Adrenal gland (tissue), 12 donors: Measurements from ENCODE around the gene KAZN. TPM values are rescaled to one million over a fixed set of nuclear protein-coding genes. Genes with fewer than 3 reads are reported as not detected.

Experiments
- DNase-seq, 7 donors: peaks; one replicate each; pipeline ENCODE4 v3.0.0-alpha.2; 2019 to 2020
- H3K27ac ChIP-seq, 5 donors: fragments of 200-600 bp; sonication (generic) in 4 of 5; 1 replicate in 3 of 5; 2 replicates in 2 of 5; pipeline versions ENCODE4 v1.5.1 to v1.8.0; 2016 to 2020; ENCODE audit warnings: mild to moderate bottlenecking in 1 of 5
- H3K27me3 ChIP-seq: fragments of 200-600 bp; 2 replicates; pipeline ENCODE4 v1.8.0; 2021
- H3K36me3 ChIP-seq, 2 donors: fragments of 200-600 bp; replicated peaks in 1 of 2; 1 replicate in 1 of 2; 2 replicates in 1 of 2; pipeline versions ENCODE4 v1.5.1 to v1.8.0; 2018 to 2022
- H3K4me1 ChIP-seq, 2 donors: fragments of 200-600 bp; replicated peaks in 1 of 2; 1 replicate in 1 of 2; 2 replicates in 1 of 2; pipeline versions ENCODE4 v1.5.1 to v1.8.0; 2018 to 2021
- H3K4me3 ChIP-seq, 4 donors: fragments of 200-600 bp; sonication (generic) in 3 of 4; one replicate each; pipeline ENCODE4 v1.5.1; 2016 to 2018
- H3K9me3 ChIP-seq, 3 donors: fragments of 200-600 bp; sonication (generic) in 1 of 3; replicated peaks in 1 of 3; 1 replicate in 2 of 3; 2 replicates in 1 of 3; pipeline versions ENCODE4 v1.5.1 to v1.8.0; 2016 to 2021
- POLR2A ChIP-seq, 2 donors: fragments of 450-650 bp; IDR thresholded peaks; one replicate each; pipeline ENCODE4 v1.6.1; 2017; ENCODE audit warnings: antibody characterized with exemption in 2 of 2, mild to moderate bottlenecking in 2 of 2, moderate library complexity in 1 of 2
- WGBS, 4 donors: extraction: QIAGEN DNeasy Blood & Tissue Kit in 2 of 4; methylation state at CpG; one replicate each; pipeline versions ENCODE4 v1.1.5 to v1.1.7; 2013 to 2017; 5-methylcytosine and 5-hydroxymethylcytosine counted together
- intact Hi-C, 2 donors: fragments of 100-400 bp; cut with DNase I; formaldehyde crosslinking; loops; one replicate each; pipeline versions ENCODE4 v1.14.1 to v1.15.0; 2022 to 2023
- polyA plus RNA-seq, 3 donors: library from polyadenylated mRNA; stranded (reverse); fragments of 200-250 nt in 2 of 3; fragments of 350-450 nt in 1 of 3; fragmentation: Illumina TruSeq in 1 of 3; extraction: RNeasy Lipid Tissue Mini Kit (QIAGEN cat#74804) in 1 of 3; gene quantifications; one replicate each; pipeline ENCODE4 v1.2.3, GENCODE V29; 2013 to 2014
- total RNA-seq, 9 donors: library from RNA; depleted of rRNA in 4 of 9; stranded (reverse); fragments of >200 nt in 4 of 9; fragments of 120-200 nt in 1 of 9; fragmentation: NEBNext Ultra II Directional in 1 of 9; extraction: Animal tissue kit (Norgen Biotek cat#: 25700) in 1 of 9; gene quantifications; one replicate each; pipeline versions ENCODE4 v1.1.0 to v1.2.4, GENCODE V29; 2013 to 2023
- TF ChIP-seq, protein P1 (sequence below), 6 experiments: fragments of 450-650 bp in 4 of 6; fragments of 200-600 bp in 2 of 6; sonication (generic) in 1 of 6; IDR thresholded peaks; 1 replicate in 5 of 6; 2 replicates in 1 of 6; pipeline versions ENCODE4 v1.5.1 to v1.8.0; 2016 to 2021; ENCODE audit warnings: antibody characterized with exemption in 6 of 6, mild to moderate bottlenecking in 2 of 6, moderate library complexity in 1 of 6
- donor health status: healthy with polysubstance abuse.
- donor health status: Bipolar disorder and iron deficiency.
- donor health status: DM: yes; HTN: yes; CAD: no.
- donor health status: DM: no; HTN: no; CAD: no.
- donor health status: DM: no; HTN: no; CAD: no.
- donor health status: DM: yes; HTN: yes; CAD: no.

The KAZN gene
- total and polyA plus RNA-seq, 12 donors: 5.9 to 63.4 (median 29.5) TPM

DNA sequence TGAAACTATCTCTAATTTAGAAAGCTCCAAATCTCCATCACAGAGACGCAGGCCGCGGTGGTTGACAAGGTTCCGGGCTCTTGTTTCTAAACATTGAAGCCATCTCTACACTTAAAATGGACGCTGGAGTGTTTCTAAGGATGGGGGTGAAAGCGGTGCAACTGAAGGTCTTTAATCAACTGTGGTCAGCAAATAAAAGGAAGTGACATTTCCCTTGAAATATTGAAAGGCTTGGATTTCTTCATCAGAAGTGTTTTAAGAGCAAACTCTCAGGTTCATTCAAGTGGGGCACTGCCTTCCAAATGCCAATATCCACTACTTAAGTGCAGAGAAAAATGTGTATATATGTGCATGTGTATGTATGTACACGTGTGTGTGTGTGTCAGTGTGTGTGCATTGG lies 117.3 kb downstream of the KAZN start:
- Histone ChIP-seq H3K4me1 (no peaks in the 10 kb centered on the region), H3K27ac (no peak overlapping the region), H3K36me3 (no peaks in the 10 kb centered on the region), H3K27me3 (no peaks in the 10 kb centered on the region), H3K4me3 (no peak overlapping the region), H3K9me3 (no peaks in the 10 kb centered on the region)
- TF ChIP-seq, protein P1, sequence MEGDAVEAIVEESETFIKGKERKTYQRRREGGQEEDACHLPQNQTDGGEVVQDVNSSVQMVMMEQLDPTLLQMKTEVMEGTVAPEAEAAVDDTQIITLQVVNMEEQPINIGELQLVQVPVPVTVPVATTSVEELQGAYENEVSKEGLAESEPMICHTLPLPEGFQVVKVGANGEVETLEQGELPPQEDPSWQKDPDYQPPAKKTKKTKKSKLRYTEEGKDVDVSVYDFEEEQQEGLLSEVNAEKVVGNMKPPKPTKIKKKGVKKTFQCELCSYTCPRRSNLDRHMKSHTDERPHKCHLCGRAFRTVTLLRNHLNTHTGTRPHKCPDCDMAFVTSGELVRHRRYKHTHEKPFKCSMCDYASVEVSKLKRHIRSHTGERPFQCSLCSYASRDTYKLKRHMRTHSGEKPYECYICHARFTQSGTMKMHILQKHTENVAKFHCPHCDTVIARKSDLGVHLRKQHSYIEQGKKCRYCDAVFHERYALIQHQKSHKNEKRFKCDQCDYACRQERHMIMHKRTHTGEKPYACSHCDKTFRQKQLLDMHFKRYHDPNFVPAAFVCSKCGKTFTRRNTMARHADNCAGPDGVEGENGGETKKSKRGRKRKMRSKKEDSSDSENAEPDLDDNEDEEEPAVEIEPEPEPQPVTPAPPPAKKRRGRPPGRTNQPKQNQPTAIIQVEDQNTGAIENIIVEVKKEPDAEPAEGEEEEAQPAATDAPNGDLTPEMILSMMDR (IDR thresholded peaks at IDR 0.05): no peak
- TF ChIP-seq POLR2A (IDR thresholded peaks at IDR 0.05): no peak
- intact Hi-C loops: no loop called here
- WGBS, 4 donors: 81 to 86% (median 83%) methylated on average over 7 of the region's 7 CpGs
- DNase-seq: no peak

- no peak overlapping the region for H3K27ac ChIP-seq
- intact Hi-C loops: no loop called here
- no peaks in the 10 kb centered on the region for H3K4me1 ChIP-seq
- no peak overlapping the region for H3K4me3 ChIP-seq
- H3K36me3 ChIP-seq: no peaks in the 10 kb centered on the region
- no peak for DNase-seq
- no peaks in the 10 kb centered on the region for H3K9me3 ChIP-seq
- 75 to 91% (median 90%) methylated on average over 5 of the region's 5 CpGs for WGBS, 4 donors
- no peak for TF ChIP-seq POLR2A (IDR thresholded peaks at IDR 0.05)
- TF ChIP-seq, protein P1 (IDR thresholded peaks at IDR 0.05): no peak
- H3K27me3 ChIP-seq: no peaks in the 10 kb centered on the region
Observed at GRCh38 chr1:14716474-14716873, 118.0 kb downstream of the KAZN start.

GRCh38 chr1:14718476-14718875 lies 120.0 kb downstream of the KAZN start:
- TF ChIP-seq, protein P1 (IDR thresholded peaks at IDR 0.05): no peak
- no peak for TF ChIP-seq POLR2A (IDR thresholded peaks at IDR 0.05)
- no peaks in the 10 kb centered on the region for H3K27me3 ChIP-seq
- H3K36me3 ChIP-seq: no peaks in the 10 kb centered on the region
- H3K4me1 ChIP-seq: no peaks in the 10 kb centered on the region
- intact Hi-C loops: no loop called here
- H3K9me3 ChIP-seq: no peaks in the 10 kb centered on the region
- H3K4me3 ChIP-seq: no peak overlapping the region
- 88 to 93% (median 92%) methylated on average over 7 of the region's 7 CpGs for WGBS, 4 donors
- no peak for DNase-seq
- no peak overlapping the region for H3K27ac ChIP-seq

GRCh38 chr1:14723401-14723800 lies 124.9 kb downstream of the KAZN start:
- H3K4me3 ChIP-seq: no peak overlapping the region
- no peaks in the 10 kb centered on the region for H3K36me3 ChIP-seq
- no peaks in the 10 kb centered on the region for H3K9me3 ChIP-seq
- no peaks in the 10 kb centered on the region for H3K27me3 ChIP-seq
- WGBS, 4 donors: 72 to 79% (median 75%) methylated on average over 10 to 11 of the region's 11 CpGs
- no peak for DNase-seq
- H3K4me1 ChIP-seq: no peaks in the 10 kb centered on the region
- intact Hi-C loops: no loop called here
- no peak overlapping the region for H3K27ac ChIP-seq
- TF ChIP-seq POLR2A (IDR thresholded peaks at IDR 0.05): no peak
- TF ChIP-seq, protein P1 (IDR thresholded peaks at IDR 0.05): no peak
